ENCODE data around the gene HEATR5A. TPM values are rescaled to one million over a fixed set of nuclear protein-coding genes. Genes with fewer than 3 reads are reported as not detected.

The HEATR5A gene
- total and polyA plus RNA-seq, 10 of the 15 experiments (the other 5 are each of a cell fraction or from before 2014, with no cell fraction given), result 5.1 to 37.1 (median 13.8) TPM

- SMC1A ChIA-PET (ENCODE audit: uncharacterized antibody, unreplicated experiment), result interaction anchor here (0.6 to 1.5 kb wide), 4 partner anchors 10 to 19 kb away, joined by 3 to 4 read pairs (median 4); no protein-coding TSS in a partner anchor
- 58% methylated on average over 3 of the region's 3 CpGs for WGBS (ENCODE audit: insufficient coverage, insufficient replicate concordance, low lambda C conversion rate, missing lambda C conversion rate)
- no peaks in the 10 kb centered on the region for H4K20me1 ChIP-seq (ENCODE audit: control insufficient read depth, insufficient read depth)
These were observed 25.2 kb downstream of the HEATR5A start for GRCh38 chr14:31395119-31395518.

More at GRCh38 chr14:31395119-31395518, 25.2 kb downstream of the HEATR5A start:
- Histone ChIP-seq H3K9me3 (replicated peaks; ENCODE audit: control insufficient read depth, insufficient read depth, low read length) (no peaks in the 10 kb centered on the region), H3K4me1 (ENCODE audit: control insufficient read depth, insufficient read depth, low read length) (peaks cover under 1% of the 10 kb centered on the region), H3K27ac (ENCODE audit: control insufficient read depth, insufficient read depth) (no peak overlapping the region), H3K4me3 (no peak overlapping the region), H3K79me2 (ENCODE audit: control insufficient read depth, insufficient read depth, low read length) (no peaks in the 10 kb centered on the region), H3K27me3 (replicated peaks in 1 of 2; ENCODE audit: control insufficient read depth in 2 of 2, insufficient read depth in 2 of 2, low read length in 1 of 2) (no peaks in the 10 kb centered on the region), H3K4me2 (ENCODE audit: control insufficient read depth, insufficient read depth) (no peak overlapping the region), H3K36me3 (ENCODE audit: control insufficient read depth in 2 of 2, insufficient read depth in 2 of 2, low read length in 1 of 2) (peaks cover 0 to 4% of the 10 kb centered on the region in 2 experiments; a peak in 1 of 4 replicates), H2AFZ (ENCODE audit: control insufficient read depth, low read depth, low read length) (no peak overlapping the region), H3K9ac (ENCODE audit: control insufficient read depth, insufficient read depth, low read length) (no peak overlapping the region)
- DNase-seq (ENCODE audit: low read depth, low spot score) (no peak), ATAC-seq (no peak), FAIRE-seq (no peak)
- CTCF ChIA-PET, result interaction anchor here (0.7 to 1.4 kb wide), 2 partner anchors 12 to 25 kb away, joined by 3 read pairs; partner anchors contain the start of gene HEATR5A
- intact Hi-C loops (cut with micrococcal nuclease; ENCODE audit: unreplicated experiment), result no loop called here
- TF ChIP-seq BRCA1 (IDR thresholded peaks at IDR 0.05; ENCODE audit: low read depth, low read length), result no peak
- TF ChIP-seq, protein P1, sequence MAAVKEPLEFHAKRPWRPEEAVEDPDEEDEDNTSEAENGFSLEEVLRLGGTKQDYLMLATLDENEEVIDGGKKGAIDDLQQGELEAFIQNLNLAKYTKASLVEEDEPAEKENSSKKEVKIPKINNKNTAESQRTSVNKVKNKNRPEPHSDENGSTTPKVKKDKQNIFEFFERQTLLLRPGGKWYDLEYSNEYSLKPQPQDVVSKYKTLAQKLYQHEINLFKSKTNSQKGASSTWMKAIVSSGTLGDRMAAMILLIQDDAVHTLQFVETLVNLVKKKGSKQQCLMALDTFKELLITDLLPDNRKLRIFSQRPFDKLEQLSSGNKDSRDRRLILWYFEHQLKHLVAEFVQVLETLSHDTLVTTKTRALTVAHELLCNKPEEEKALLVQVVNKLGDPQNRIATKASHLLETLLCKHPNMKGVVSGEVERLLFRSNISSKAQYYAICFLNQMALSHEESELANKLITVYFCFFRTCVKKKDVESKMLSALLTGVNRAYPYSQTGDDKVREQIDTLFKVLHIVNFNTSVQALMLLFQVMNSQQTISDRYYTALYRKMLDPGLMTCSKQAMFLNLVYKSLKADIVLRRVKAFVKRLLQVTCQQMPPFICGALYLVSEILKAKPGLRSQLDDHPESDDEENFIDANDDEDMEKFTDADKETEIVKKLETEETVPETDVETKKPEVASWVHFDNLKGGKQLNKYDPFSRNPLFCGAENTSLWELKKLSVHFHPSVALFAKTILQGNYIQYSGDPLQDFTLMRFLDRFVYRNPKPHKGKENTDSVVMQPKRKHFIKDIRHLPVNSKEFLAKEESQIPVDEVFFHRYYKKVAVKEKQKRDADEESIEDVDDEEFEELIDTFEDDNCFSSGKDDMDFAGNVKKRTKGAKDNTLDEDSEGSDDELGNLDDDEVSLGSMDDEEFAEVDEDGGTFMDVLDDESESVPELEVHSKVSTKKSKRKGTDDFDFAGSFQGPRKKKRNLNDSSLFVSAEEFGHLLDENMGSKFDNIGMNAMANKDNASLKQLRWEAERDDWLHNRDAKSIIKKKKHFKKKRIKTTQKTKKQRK (IDR thresholded peaks at IDR 0.05; ENCODE audit: low read depth, low read length), result no peak
- TF ChIP-seq EZH2 (IDR thresholded peaks at IDR 0.05; ENCODE audit: borderline replicate concordance, control insufficient read depth, low read depth, low read length), result no peak
- TF ChIP-seq RAD51 (IDR thresholded peaks at IDR 0.05), result no peak
- no peak for TF ChIP-seq SIX5 (IDR thresholded peaks at IDR 0.05; ENCODE audit: low read depth, low read length, severe bottlenecking)
- TF ChIP-seq ATF2 (IDR thresholded peaks at IDR 0.05; ENCODE audit: low read length), result no peak
- POLR2A ChIA-PET, result no interaction called here
- no TSS peak for BruUV-seq (replicated peaks)
- in situ Hi-C loops (cut with MboI), result no loop called here
- RAD21 ChIA-PET (ENCODE audit: unreplicated experiment), result interaction anchor here (1.6 kb wide), 1 partner anchor 25 kb away, joined by 4 read pairs; the partner anchor contains the start of gene HEATR5A
